B cell (primary cell): Measurements from ENCODE around the gene GRK1. TPM values are rescaled to one million over a fixed set of nuclear protein-coding genes. Genes with fewer than 3 reads are reported as not detected.
"Not testable (repeated sequence)": the region's sequence is repeated elsewhere in the genome, so short reads cannot be mapped to it uniquely, and the experiment has no call there.

Source experiments
- ATAC-seq: fragments of 200-7000 bp; cut with Tn5 transposase; one replicate; pipeline ENCODE4 v1.10.0; 2021; ENCODE audit warnings: low read depth, mild to moderate bottlenecking, moderate number of reproducible peaks, moderate library complexity
- CTCF ChIA-PET: fragments of 350-600 bp; sonication (Branson Sonifier 250); formaldehyde crosslinking; loops from one replicate; lab custom pipeline; 2021; ENCODE audit warnings: antibody characterized with exemption, inconsistent platforms; lab: Charles Lee
- POLR2A ChIA-PET: fragments of 350-600 bp; sonication (Branson Sonifier 250); formaldehyde crosslinking; loops from one replicate; lab custom pipeline; 2021; ENCODE audit warnings: antibody characterized with exemption; lab: Charles Lee
- DNase-seq: peaks from one replicate; pipeline ENCODE4 v3.0.0; 2013
- H2AFZ ChIP-seq: 2 replicates; pipeline ENCODE4 v1.6.1; 2012; ENCODE audit warnings: mild to moderate bottlenecking, low read depth, low read length; ENCODE audit not compliant: insufficient read depth, poor library complexity, severe bottlenecking
- H3K27ac ChIP-seq, 2 donors: 1 replicate in 1 of 2; 2 replicates in 1 of 2; pipeline ENCODE4 v1.5.1; 2012 to 2013; ENCODE audit warnings: low read length in 2 of 2, mild to moderate bottlenecking in 2 of 2, moderate library complexity in 1 of 2
- H3K27me3 ChIP-seq, 4 experiments: fragments of 200-600 bp in 1 of 4; sonication (generic) in 1 of 4; replicated peaks in 1 of 4; 1 replicate in 2 of 4; 2 replicates in 2 of 4; pipeline versions ENCODE4 v1.6.1 to v1.7.0; 2013 to 2016; ENCODE audit warnings: low read length in 3 of 4, mild to moderate bottlenecking in 2 of 4, mixed read lengths in 1 of 4, moderate library complexity in 1 of 4; ENCODE audit not compliant: insufficient read depth in 4 of 4, control insufficient read depth in 3 of 4; ENCODE audit errors: control extremely low read depth in 1 of 4
- H3K36me3 ChIP-seq, 2 experiments: replicated peaks in 1 of 2; 1 replicate in 1 of 2; 2 replicates in 1 of 2; pipeline versions ENCODE4 v1.6.1 to v1.7.1; 2013; ENCODE audit warnings: low read length in 1 of 2; ENCODE audit not compliant: insufficient read depth in 2 of 2, control insufficient read depth in 1 of 2; ENCODE audit errors: control extremely low read depth in 1 of 2, extremely low read depth in 1 of 2
- H3K4me1 ChIP-seq, 2 donors: fragments of 200-600 bp in 1 of 2; sonication (generic) in 1 of 2; 1 replicate in 1 of 2; 2 replicates in 1 of 2; pipeline versions ENCODE4 v1.5.1 to v1.6.1; 2013 to 2017; ENCODE audit warnings: low read length in 2 of 2; ENCODE audit not compliant: control insufficient read depth in 2 of 2, insufficient read depth in 2 of 2
- H3K4me2 ChIP-seq: replicated peaks from 2 replicates; pipeline ENCODE3; 2012; ENCODE audit warnings: mild to moderate bottlenecking, low read depth, low read length; ENCODE audit not compliant: poor library complexity, severe bottlenecking
- H3K4me3 ChIP-seq, 5 experiments: fragments of 200-600 bp in 1 of 5; sonication (generic) in 1 of 5; 1 replicate in 3 of 5; 2 replicates in 2 of 5; pipeline versions ENCODE4 v1.5.1 to v1.7.0; 2011 to 2016; ENCODE audit warnings: low read length in 4 of 5, mild to moderate bottlenecking in 4 of 5, low read depth in 2 of 5, control low read depth in 1 of 5, moderate library complexity in 1 of 5; ENCODE audit not compliant: insufficient read depth in 1 of 5; ENCODE audit errors: control extremely low read depth in 1 of 5, extremely low read depth in 1 of 5
- H3K79me2 ChIP-seq: fragments of 200-600 bp; sonication (generic); one replicate; pipeline ENCODE4 v1.6.0; 2016; ENCODE audit warnings: low read length; ENCODE audit not compliant: control insufficient read depth, insufficient read depth
- H3K9ac ChIP-seq: fragments of 200-600 bp; sonication (generic); 2 replicates; pipeline ENCODE4 v1.6.1; 2017; ENCODE audit warnings: mild to moderate bottlenecking, low read length, moderate library complexity
- H3K9me3 ChIP-seq, 3 donors: one replicate each; pipeline versions ENCODE4 v1.6.1 to v1.7.1; 2013; ENCODE audit warnings: low read length in 2 of 3; ENCODE audit not compliant: control insufficient read depth in 2 of 3, insufficient read depth in 1 of 3; ENCODE audit errors: control extremely low read depth in 1 of 3
- H4K20me1 ChIP-seq: 2 replicates; pipeline ENCODE4 v1.6.0; 2012; ENCODE audit warnings: mild to moderate bottlenecking, low read length; ENCODE audit not compliant: insufficient read depth, control insufficient read depth, poor library complexity, severe bottlenecking
- H3K27ac Mint-ChIP-seq: one replicate; pipeline ENCODE4 v1.8.0; 2021; ENCODE audit warnings: mixed read lengths
- H3K27me3 Mint-ChIP-seq: one replicate; pipeline ENCODE4 v1.8.0; 2021; ENCODE audit warnings: mixed read lengths
- H3K4me1 Mint-ChIP-seq: one replicate; pipeline ENCODE4 v1.8.0; 2021; ENCODE audit warnings: mixed read lengths
- H3K4me3 Mint-ChIP-seq: one replicate; pipeline ENCODE4 v1.8.0; 2021; ENCODE audit warnings: mixed read lengths
- H3K9me3 Mint-ChIP-seq: one replicate; pipeline ENCODE4 v1.8.0; 2022; ENCODE audit warnings: mixed read lengths; ENCODE audit not compliant: insufficient read depth
- EZH2 ChIP-seq: IDR thresholded peaks from 2 replicates; pipeline ENCODE4 v1.6.1; 2012; ENCODE audit warnings: borderline replicate concordance, low read depth, mild to moderate bottlenecking, moderate library complexity, low read length; ENCODE audit not compliant: insufficient read depth, poor library complexity, severe bottlenecking
- WGBS: methylation state at CpG from one replicate; pipeline ENCODE4 v1.1.5; 2013; ENCODE audit warnings: missing lambda C conversion rate; ENCODE audit not compliant: insufficient coverage; 5-methylcytosine and 5-hydroxymethylcytosine counted together
- intact Hi-C: fragments of 100-400 bp; cut with micrococcal nuclease; formaldehyde crosslinking; loops from one replicate; pipeline ENCODE4 v1.10.0; 2022
- polyA plus RNA-seq: library from polyadenylated mRNA; depleted of rRNA; stranded (reverse); fragments of >200 nt; gene quantifications from 2 replicates; pipeline ENCODE4 v1.2.3, GENCODE V29; 2012
- total RNA-seq, 2 donors: library from RNA; stranded (reverse); fragments of 120-200 nt in 1 of 2; gene quantifications; 1 replicate in 1 of 2; 2 replicates in 1 of 2; pipeline versions ENCODE4 v1.2.3 to v1.2.4, GENCODE V29; 2013 to 2022
- TF ChIP-seq, protein P1 (sequence below): fragments of 200-600 bp; IDR thresholded peaks from one replicate; pipeline ENCODE4 v1.8.0; 2022; ENCODE audit warnings: antibody characterized with exemption, mild to moderate bottlenecking

The GRK1 gene
- total and polyA plus RNA-seq, 2 donors (not counting 1 experiment from before 2014, with no cell fraction given) = not detected

DNA sequence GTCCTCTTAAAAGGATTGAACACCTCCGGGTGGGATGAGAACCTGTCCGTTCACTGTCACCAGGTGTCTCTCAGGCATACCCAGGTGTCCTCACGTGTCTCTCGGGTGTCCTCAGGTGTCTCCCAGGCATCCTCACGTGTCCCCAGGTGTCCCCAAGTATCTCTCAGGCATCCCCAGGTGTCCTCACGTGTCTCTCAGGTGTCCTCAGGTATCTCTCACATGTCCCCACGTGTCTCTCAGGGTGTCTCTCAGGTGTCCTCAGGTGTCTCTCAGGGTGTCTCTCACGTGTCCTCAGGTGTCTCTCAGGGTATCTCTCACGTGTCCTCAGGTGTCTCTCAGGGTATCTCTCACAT lies 42.8 kb upstream of the GRK1 start:
- H3K4me2 ChIP-seq = no peak overlapping the region
- TF ChIP-seq, protein P1, sequence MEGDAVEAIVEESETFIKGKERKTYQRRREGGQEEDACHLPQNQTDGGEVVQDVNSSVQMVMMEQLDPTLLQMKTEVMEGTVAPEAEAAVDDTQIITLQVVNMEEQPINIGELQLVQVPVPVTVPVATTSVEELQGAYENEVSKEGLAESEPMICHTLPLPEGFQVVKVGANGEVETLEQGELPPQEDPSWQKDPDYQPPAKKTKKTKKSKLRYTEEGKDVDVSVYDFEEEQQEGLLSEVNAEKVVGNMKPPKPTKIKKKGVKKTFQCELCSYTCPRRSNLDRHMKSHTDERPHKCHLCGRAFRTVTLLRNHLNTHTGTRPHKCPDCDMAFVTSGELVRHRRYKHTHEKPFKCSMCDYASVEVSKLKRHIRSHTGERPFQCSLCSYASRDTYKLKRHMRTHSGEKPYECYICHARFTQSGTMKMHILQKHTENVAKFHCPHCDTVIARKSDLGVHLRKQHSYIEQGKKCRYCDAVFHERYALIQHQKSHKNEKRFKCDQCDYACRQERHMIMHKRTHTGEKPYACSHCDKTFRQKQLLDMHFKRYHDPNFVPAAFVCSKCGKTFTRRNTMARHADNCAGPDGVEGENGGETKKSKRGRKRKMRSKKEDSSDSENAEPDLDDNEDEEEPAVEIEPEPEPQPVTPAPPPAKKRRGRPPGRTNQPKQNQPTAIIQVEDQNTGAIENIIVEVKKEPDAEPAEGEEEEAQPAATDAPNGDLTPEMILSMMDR = no peak
- no peak for TF ChIP-seq EZH2
- H3K4me1 ChIP-seq = no peaks in the 10 kb centered on the region
- 97% methylated on average over 9 of the region's 9 CpGs for WGBS
- H3K27ac ChIP-seq = no peak overlapping the region
- H3K79me2 ChIP-seq = peaks cover 33% of the 10 kb centered on the region
- ChIA-PET POLR2A (no interaction called here), CTCF (no interaction called here)
- H3K4me1 Mint-ChIP-seq = no peaks in the 10 kb centered on the region
- H3K4me3 Mint-ChIP-seq = no peak overlapping the region
- ATAC-seq (no peak), DNase-seq (no peak)
- no peaks in the 10 kb centered on the region for H3K27me3 Mint-ChIP-seq
- H3K9me3 ChIP-seq = no peaks in the 10 kb centered on the region
- no peaks in the 10 kb centered on the region for H3K27me3 ChIP-seq
- H3K9me3 Mint-ChIP-seq = no peaks in the 10 kb centered on the region
- H2AFZ ChIP-seq = no peak overlapping the region
- peaks cover 2% of the 10 kb centered on the region for H4K20me1 ChIP-seq
- intact Hi-C loops = no loop called here
- H3K36me3 ChIP-seq = peaks cover 0 to 16% of the 10 kb centered on the region in 2 experiments
- H3K4me3 ChIP-seq = no peak overlapping the region
- H3K9ac ChIP-seq = no peak overlapping the region
- H3K27ac Mint-ChIP-seq = no peak overlapping the region

DNA sequence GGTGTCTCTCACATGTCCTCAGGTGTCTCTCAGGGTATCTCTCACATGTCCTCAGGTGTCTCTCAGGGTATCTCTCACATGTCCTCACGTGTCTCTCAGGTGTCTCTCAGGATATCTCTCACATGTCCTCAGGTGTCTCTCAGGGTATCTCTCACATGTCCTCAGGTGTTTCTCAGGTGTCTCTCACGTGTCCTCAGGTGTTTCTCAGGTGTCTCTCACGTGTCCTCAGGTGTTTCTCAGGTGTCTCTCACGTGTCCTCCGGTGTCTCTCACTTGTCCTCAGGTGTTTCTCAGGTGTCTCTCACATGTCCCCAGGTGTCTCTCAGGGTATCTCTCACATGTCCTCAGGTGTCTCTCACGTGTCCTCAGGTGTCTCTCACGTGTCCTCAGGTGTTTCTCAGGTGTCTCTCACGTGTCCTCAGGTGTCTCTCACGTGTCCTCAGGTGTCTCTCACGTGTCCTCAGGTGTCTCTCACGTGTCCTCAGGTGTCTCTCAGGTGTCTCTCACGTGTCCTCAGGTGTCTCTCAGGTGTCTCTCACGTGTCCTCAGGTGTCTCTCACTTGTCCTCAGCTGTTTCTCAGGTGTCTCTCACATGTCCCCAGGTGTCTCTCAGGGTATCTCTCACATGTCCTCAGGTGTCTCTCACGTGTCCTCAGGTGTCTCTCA lies 42.2 kb upstream of the GRK1 start:
- H3K4me2 ChIP-seq, H3K27me3 ChIP-seq, ATAC-seq, CTCF ChIA-PET, H3K4me1 ChIP-seq, H3K27ac ChIP-seq, H3K4me1 Mint-ChIP-seq, H3K4me3 Mint-ChIP-seq, intact Hi-C loops, H3K9me3 ChIP-seq, DNase-seq, H3K9me3 Mint-ChIP-seq, H3K27ac Mint-ChIP-seq, H2AFZ ChIP-seq, POLR2A ChIA-PET, H3K9ac ChIP-seq, H4K20me1 ChIP-seq, H3K27me3 Mint-ChIP-seq, H3K4me3 ChIP-seq: not testable (repeated sequence)
- over 99% methylated on average over 14 of the region's 14 CpGs for WGBS
- peaks cover 33% of the 10 kb centered on the region for H3K79me2 ChIP-seq
- peaks cover 0 to 19% of the 10 kb centered on the region in 2 experiments for H3K36me3 ChIP-seq
